Ureter (tissue), 1 donor: ENCODE measurements around the gene SGSM1. TPM values are rescaled to one million over a fixed set of nuclear protein-coding genes. Genes with fewer than 3 reads are reported as not detected.
A peak's percentile ranks its signal among the peaks of the same experiment; 100 is the strongest.
"Not testable (repeated sequence)": the region's sequence is repeated elsewhere in the genome, so short reads cannot be mapped to it uniquely, and the experiment has no call there.

ENCODE experiments used
- DNase-seq: peaks from one replicate; pipeline ENCODE4 v3.0.0-alpha.2; 2020; ENCODE audit warnings: low spot score
- total RNA-seq: library from RNA; stranded (reverse); gene quantifications from one replicate; pipeline ENCODE4 v1.2.4, GENCODE V29; 2023
- donor health status: DM: yes; HTN: yes; CAD: no.

Gene SGSM1
- total RNA-seq, 1 donor from 2014 or later: 10.6 TPM

- peak; percentile 94 for DNase-seq
Measured at GRCh38 chr22:24894220-24894975, 88.4 kb downstream of the SGSM1 start.

- peak; percentile 90 for DNase-seq
Measured at GRCh38 chr22:24894998-24895397, 89.0 kb downstream of the SGSM1 start.

DNA sequence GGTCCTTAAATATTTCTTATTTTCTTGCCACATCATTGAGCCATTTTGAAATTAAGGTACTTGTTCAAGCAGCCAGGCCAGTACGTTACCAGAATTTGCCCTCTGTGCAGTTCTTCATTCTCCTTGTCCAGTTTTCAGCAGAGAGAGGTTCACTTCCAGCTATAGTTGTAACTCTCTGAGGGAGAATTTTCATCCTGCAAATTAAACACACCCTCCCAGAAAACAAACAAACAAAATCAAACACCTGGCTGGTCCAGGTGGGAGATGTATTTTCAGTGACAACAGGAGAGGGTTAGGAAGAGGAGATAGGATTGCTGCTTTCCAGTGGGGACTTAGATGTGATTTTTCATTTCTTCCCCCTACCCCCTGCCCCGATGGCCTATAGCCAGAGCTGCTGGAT, 95.4 kb downstream of the SGSM1 start:
- no peak for DNase-seq

DNA sequence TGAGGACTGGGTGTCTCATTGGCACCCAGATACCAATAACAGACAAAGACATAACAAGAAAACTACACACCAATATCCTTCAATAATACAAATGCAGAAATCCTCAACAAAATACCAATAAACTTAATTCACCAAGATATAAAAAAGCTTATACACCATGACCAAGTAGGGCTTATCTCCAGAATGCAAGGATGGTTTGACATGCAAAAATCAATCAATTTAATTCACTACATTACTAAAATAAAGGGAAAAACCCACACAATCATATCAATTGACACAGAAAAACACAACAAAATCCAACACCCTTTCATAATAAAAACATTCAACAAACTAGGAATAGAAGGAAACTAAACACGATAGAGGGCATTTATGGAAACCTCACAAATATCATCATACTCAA, 99.9 kb downstream of the SGSM1 start:
- DNase-seq: no peak

- DNase-seq: not testable (repeated sequence)
Measured at GRCh38 chr22:24907101-24907500, 101.1 kb downstream of the SGSM1 start.

DNA sequence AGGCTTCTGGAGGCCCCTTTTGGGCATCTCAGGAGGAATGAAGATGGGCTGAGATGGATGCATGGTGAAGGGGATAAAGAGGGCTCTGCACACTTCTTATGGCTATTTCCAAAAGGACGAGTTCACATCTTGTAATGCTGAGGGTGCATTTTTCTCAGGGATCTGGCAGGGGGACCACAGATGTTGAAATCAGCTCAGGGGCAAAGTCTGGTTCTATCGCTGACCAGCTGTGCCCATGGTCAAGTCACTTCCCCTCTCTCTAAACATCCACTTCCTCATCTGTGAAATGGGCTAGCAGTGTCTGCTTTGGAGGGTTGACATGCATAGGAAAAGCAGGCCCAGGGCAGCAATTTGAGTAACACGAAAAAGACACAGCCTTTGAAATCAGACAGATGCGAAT, 114.0 kb downstream of the SGSM1 start:
- DNase-seq: no peak

GRCh38 chr22:24925586-24926427, 119.8 kb downstream of the SGSM1 start:
- no peak for DNase-seq

DNA sequence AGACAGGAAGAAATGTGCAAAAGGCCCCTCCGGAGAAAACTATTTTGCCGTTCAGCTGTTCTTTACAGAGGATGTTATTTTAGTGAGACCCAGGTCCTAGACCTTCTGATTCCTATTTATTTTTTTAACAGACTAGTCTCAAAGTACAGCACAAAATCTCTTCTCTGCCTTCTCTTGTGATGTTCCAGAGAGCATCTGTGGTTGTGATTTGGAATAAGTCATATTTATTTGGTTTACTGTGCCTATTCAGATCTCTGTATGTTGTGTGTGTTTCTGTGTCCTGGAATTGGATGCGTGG, 120.4 kb downstream of the SGSM1 start:
- no peak for DNase-seq

DNA sequence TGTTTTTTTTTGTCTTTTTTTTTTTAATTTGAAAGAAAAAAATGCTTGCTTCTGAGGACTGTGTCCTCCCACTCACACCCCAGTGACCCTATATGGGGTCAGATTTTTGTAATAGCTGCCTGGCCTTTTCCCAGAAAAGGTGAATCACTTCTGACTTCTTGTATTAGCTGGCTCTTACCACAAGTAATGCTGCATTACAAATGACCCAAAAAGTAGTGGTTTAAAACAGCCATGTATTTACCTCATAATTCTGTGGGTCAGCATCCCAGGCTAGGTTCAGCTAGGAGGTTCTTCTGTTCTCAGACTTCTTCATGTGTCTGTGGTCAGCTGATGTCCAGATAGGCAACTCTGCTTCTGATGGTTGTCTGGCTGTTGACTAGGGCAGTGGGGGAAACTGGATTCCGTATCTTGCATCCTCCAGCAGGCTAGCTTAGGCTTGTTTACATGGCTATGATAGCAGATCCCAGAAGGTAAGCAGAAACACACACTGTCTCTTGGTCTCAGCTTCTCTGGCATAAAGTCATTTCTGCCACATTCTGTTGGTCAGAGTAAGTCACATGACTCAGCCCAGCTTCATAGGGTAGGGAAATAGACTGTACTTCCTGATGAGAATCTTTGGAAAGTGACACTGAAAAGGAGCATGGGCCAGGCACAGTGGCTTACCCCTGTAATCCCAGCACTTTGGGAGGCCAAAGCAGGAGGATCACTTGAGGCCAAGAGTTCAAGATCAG, 121.0 kb downstream of the SGSM1 start:
- no peak for DNase-seq

- DNase-seq: no peak
Measured at GRCh38 chr22:24928322-24928721, 122.3 kb downstream of the SGSM1 start.

DNA sequence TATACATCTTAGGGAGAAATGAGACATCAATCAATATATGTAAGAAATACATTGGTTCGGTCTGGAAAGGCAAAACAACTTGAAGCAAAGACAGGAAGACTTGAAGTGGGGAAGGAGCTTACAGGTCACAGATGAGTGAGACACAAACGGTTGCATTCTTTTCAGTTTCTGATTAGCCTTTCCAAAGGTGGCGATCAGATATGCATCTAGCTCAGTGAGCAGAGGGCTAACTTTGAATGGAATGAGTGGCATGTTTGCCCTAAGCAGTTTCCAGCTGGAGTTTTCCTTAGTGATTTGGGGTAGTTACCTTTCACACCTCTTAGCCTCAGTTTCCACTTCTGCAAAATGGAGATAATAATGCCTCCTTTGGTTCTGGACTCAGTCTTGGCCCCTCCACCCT, 124.7 kb downstream of the SGSM1 start:
- DNase-seq: no peak

DNA sequence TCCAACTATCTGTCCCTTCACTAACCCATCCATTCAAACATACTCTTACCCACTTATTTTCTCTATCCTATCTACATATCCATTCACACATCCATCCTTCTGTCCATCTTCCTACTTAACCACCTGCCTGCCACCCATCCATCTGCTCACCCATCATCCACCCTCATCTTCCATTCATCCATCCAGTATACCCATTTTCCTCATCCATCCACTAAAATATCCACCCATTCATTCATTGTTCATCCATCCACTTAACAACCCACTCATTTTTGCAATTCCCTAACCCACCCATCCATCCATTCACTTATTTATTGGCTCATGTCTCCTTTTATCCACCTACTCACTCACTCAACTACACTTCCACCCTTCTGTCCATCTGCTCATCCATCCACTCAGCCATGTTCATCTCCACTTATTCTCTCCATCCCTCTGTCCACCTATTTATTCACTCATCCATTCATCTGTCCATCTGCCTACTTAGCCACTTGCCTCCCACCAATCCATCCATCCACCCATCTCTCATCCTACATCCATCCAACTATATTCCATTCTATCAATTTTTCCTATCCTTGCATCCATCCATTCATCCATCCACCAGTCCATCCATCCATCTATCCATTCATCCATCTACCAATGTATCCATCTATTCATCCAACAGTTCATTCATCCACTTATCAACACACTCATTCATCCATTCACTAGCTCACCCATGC, 129.9 kb downstream of the SGSM1 start:
- DNase-seq: no peak

DNA sequence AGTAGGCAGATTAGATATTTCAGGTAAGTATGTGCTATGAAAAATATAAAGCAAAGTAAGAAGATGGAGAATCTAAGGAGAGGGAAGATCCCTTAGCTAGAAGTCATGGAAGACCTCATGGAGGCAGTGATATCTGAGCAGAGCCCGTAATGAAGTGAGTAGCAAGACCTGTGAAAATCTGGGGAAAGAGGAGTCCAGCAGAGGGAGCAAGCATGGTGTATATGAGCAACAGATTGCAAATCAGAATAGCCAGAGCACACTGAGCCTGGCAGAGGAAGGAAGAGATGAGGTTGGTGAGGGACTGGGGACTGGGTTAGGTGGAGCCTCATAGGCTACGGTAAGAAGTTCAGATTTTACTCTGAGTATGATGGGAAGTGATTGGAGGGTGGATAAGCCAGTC, 131.1 kb downstream of the SGSM1 start:
- DNase-seq: no peak

DNA sequence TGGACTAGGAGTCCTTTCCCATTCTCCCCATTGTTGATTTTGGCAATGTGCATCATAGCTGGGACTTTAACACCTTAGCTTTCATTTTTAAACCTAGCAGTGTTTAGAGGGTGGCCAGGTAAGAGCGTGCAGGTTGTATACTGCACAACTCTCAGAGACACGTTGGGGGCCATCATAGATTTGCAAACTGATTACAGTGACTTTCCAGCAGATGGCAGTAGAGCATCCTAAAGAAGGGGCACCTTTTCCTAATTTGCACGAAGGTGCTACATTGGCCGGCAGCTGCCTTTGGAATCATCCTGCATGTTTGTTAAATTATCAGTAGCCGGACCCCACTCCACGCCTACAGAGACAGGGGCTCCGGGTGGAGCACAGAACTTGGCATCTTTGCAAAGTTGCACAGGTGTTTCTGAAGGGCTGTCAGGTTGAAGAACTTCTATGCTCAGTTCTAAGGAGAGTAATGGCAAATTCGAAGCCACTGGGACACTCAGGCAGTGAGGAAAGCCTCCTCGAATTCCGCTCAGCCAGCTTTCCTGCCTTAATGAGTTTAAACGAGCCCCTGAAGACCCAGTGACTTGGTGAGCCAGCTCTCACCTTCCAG, 132.8 kb downstream of the SGSM1 start:
- no peak for DNase-seq

DNA sequence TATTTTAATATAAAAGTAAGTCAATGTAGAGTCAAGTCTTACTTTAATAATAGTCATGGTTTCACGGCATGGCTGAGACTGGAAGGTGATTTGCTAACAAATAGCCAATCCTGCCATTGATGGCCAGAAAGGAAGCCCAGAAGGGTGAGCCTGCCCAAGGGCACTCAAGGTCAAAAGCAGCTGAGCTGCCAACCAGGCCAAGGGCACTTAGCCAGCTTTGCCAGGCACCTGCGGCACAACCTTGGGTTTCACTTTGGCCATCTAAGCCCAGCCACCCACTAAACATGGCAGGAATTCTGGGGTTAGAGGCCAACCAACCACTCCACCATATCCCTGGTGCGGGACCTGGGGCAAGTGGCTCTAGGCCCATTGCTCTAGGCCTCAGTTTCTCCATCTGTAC, 136.3 kb downstream of the SGSM1 start:
- no peak for DNase-seq

DNA sequence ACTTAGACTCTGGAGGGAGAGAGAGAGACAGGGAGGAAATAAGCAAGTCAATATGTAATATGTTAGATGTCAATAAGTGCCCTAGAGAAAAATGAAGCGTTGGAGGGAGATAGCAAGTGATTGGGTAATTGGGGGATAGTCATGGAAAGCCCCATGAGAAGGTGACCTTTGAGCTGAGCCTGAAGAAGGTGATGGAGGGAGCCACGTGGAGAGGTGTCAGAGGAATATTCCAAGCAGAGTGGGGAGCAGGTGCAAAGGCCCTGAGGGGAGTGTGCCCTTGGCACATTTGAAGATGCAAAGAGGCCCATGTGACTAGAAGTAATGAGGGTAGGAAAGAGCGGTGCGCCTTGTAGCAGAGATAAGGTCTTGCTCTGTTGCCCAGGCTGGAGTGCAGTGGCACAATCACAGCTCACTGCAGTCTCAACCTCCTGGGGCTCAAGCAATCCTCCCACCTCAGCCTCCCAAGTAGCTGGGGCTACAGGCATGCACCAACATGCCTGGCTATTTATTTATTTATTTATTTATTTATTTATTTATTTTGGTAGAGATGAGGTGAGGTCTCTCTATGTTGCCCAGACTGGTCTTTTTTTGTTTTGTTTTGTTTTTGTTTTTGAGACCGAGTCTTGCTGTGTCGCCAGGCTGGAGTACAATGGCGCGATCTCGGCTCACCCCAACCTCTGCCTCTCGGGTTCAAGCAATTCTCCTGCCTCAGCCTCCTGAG, 138.4 kb downstream of the SGSM1 start:
- no peak for DNase-seq

- no peak for DNase-seq
Measured at GRCh38 chr22:24945430-24945829, 139.4 kb downstream of the SGSM1 start.

- no peak for DNase-seq
Measured at GRCh38 chr22:24947383-24947782, 141.4 kb downstream of the SGSM1 start.

- DNase-seq: no peak
Measured at GRCh38 chr22:24947881-24948280, 141.9 kb downstream of the SGSM1 start.

DNA sequence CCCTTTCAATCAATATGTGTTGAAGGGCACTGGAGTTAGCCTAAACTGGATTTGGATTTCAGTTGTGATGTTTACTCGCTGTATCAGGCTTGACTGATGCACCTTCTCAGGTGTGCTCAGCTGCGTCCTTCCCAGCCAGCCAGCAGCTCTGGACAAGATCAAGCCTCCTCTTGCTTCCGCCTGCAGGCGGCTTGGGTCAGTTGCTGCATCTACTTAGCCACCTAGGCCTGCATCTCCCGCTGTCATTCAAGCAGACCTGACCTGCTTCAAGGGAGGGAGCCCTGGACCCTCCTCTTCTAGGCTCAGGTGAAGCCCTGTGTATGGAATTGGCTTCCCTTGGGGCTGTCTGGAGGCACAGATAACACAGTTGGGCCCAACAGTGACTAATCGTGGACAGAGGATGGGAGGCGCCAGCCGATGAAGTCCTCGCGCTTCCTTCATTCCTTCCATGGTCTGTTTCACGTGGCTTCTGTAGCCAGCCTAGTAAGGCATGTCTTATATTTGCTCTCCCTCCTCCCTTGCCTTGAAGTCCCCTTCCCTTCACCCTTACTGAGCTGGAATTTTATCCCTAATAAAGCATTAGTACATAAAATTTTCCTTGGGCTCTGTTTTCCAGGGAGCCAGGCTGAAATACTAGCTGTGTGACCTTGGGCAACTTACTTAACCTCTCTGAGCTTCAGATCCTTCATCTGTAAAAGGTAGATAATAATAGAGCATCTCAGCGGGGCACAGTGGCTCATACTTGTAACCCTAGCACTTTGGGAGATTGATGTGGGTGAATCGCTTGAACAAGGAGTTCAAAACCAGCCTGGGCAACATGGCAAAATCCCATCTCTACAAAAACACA, 142.6 kb downstream of the SGSM1 start:
- no peak for DNase-seq
